GM23338 (cell line): Measurements from ENCODE around the gene NDUFS7. TPM values are rescaled to one million over a fixed set of nuclear protein-coding genes. Genes with fewer than 3 reads are reported as not detected.

Experiments
- ATAC-seq: fragments of 200-7000 bp; cut with Tn5 transposase; 3 replicates; pipeline ENCODE4 v1.9.1; 2020
- DNase-seq: peaks from one replicate; pipeline ENCODE4 v3.0.0-alpha.2; 2015; ENCODE audit warnings: low spot score
- H2AFZ ChIP-seq: fragments of 200-600 bp; sonication (generic); 2 replicates; pipeline ENCODE4 v1.8.0; 2016; ENCODE audit warnings: antibody characterized with exemption, mild to moderate bottlenecking, moderate library complexity
- H3F3A ChIP-seq: fragments of 200-600 bp; sonication (generic); replicated peaks from 2 replicates; pipeline ENCODE4 v1.8.0; 2017; ENCODE audit warnings: antibody characterized with exemption, mixed run types, low read depth
- H3K27ac ChIP-seq: fragments of 200-600 bp; sonication (generic); 2 replicates; pipeline ENCODE4 v1.6.1; 2016; ENCODE audit warnings: low read depth
- H3K27me3 ChIP-seq: fragments of 200-600 bp; sonication (generic); 2 replicates; pipeline ENCODE4 v1.8.0; 2016; ENCODE audit warnings: mild to moderate bottlenecking, mixed run types, moderate library complexity; ENCODE audit not compliant: insufficient read depth
- H3K36me3 ChIP-seq: fragments of 200-600 bp; sonication (generic); 2 replicates; pipeline ENCODE4 v1.8.0; 2016; ENCODE audit warnings: mild to moderate bottlenecking; ENCODE audit not compliant: insufficient read depth
- H3K4me1 ChIP-seq: fragments of 200-600 bp; sonication (generic); 2 replicates; pipeline ENCODE4 v1.8.0; 2016; ENCODE audit warnings: mild to moderate bottlenecking, moderate library complexity; ENCODE audit not compliant: insufficient read depth
- H3K4me2 ChIP-seq: fragments of 200-600 bp; sonication (generic); 2 replicates; pipeline ENCODE4 v1.7.1; 2017; ENCODE audit warnings: mixed run types
- H3K4me3 ChIP-seq: fragments of 200-600 bp; sonication (generic); 2 replicates; pipeline ENCODE4 v1.6.1; 2016; ENCODE audit warnings: mixed run types
- H3K79me2 ChIP-seq: fragments of 200-600 bp; sonication (generic); replicated peaks from 2 replicates; pipeline ENCODE4 v1.8.0; 2017; ENCODE audit warnings: mild to moderate bottlenecking; ENCODE audit not compliant: insufficient read depth
- H3K9me2 ChIP-seq: fragments of 200-600 bp; sonication (generic); 2 replicates; pipeline ENCODE4 v1.8.0; 2017; ENCODE audit not compliant: insufficient read depth
- H4K20me1 ChIP-seq: fragments of 200-600 bp; sonication (generic); replicated peaks from 2 replicates; pipeline ENCODE4 v1.8.0; 2017; ENCODE audit warnings: mild to moderate bottlenecking; ENCODE audit not compliant: insufficient read depth
- H3K27ac Mint-ChIP-seq: 2 replicates; pipeline ENCODE4 v1.8.0; 2020; ENCODE audit warnings: inconsistent platforms, mild to moderate bottlenecking, moderate library complexity, mixed read lengths
- H3K27me3 Mint-ChIP-seq: 3 replicates; pipeline ENCODE4 v1.8.0; 2022; ENCODE audit warnings: low read depth, mild to moderate bottlenecking, moderate library complexity, mixed read lengths, inconsistent platforms; ENCODE audit not compliant: insufficient read depth, poor library complexity
- H3K36me3 Mint-ChIP-seq: 3 replicates; pipeline ENCODE4 v1.8.0; 2021; ENCODE audit warnings: low read depth, mild to moderate bottlenecking, inconsistent platforms, moderate library complexity, mixed read lengths
- H3K4me1 Mint-ChIP-seq: 3 replicates; pipeline ENCODE4 v1.8.0; 2020; ENCODE audit warnings: mild to moderate bottlenecking, inconsistent platforms, mixed read lengths
- H3K4me3 Mint-ChIP-seq: 3 replicates; pipeline ENCODE4 v1.8.0; 2021; ENCODE audit warnings: moderate library complexity, mild to moderate bottlenecking, inconsistent platforms, mixed read lengths
- H3K9me3 Mint-ChIP-seq: 3 replicates; pipeline ENCODE4 v1.8.0; 2020; ENCODE audit warnings: moderate library complexity, mild to moderate bottlenecking, inconsistent platforms, mixed read lengths
- CREB1 ChIP-seq: fragments of 250-450 bp; sonication (Bioruptor Pico); IDR thresholded peaks from 2 replicates; pipeline ENCODE4 v1.5.0; 2020; ENCODE audit warnings: low read depth, mild to moderate bottlenecking, moderate library complexity
- ETS1 ChIP-seq: IDR thresholded peaks from 2 replicates; pipeline ENCODE4 v1.6.1; 2016; ENCODE audit warnings: antibody characterized with exemption
- EZH2 ChIP-seq: fragments of 200-600 bp; sonication (generic); IDR thresholded peaks from one replicate; pipeline ENCODE4 v1.8.0; 2017; ENCODE audit warnings: antibody characterized with exemption, mild to moderate bottlenecking, low read depth; ENCODE audit not compliant: unreplicated experiment
- EZH2phosphoT487 ChIP-seq: fragments of 200-600 bp; sonication (generic); IDR thresholded peaks from one replicate; pipeline ENCODE4 v1.8.1; 2018; ENCODE audit warnings: antibody characterized with exemption; ENCODE audit not compliant: unreplicated experiment
- JUNB ChIP-seq: IDR thresholded peaks from one replicate; pipeline ENCODE4 v1.6.1; 2016; ENCODE audit warnings: antibody characterized with exemption; ENCODE audit not compliant: unreplicated experiment
- NANOG ChIP-seq: IDR thresholded peaks from 2 replicates; pipeline ENCODE4 v1.6.1; 2016; ENCODE audit warnings: antibody characterized with exemption, borderline replicate concordance
- POLR2AphosphoS5 ChIP-seq: IDR thresholded peaks from 2 replicates; pipeline ENCODE4 v1.6.1; 2016; ENCODE audit warnings: antibody characterized with exemption, low read depth
- STAT1 ChIP-seq: IDR thresholded peaks from one replicate; pipeline ENCODE4 v1.6.1; 2016; ENCODE audit warnings: antibody characterized with exemption; ENCODE audit not compliant: unreplicated experiment
- ZNF114 ChIP-seq: fragments of 250-450 bp; sonication (Bioruptor Pico); IDR thresholded peaks from 2 replicates; pipeline ENCODE4 v1.5.0; 2020; ENCODE audit warnings: mild to moderate bottlenecking, moderate library complexity
- ZNF331 ChIP-seq: fragments of 250-450 bp; sonication (Bioruptor Pico); IDR thresholded peaks from 2 replicates; pipeline ENCODE4 v1.5.0; 2020; ENCODE audit warnings: low read depth, mild to moderate bottlenecking, moderate library complexity
- polyA plus RNA-seq: library from polyadenylated mRNA; unstranded; fragments of >200 nt; fragmentation: Nextera tagmentation; extraction: Ambion mirVana; gene quantifications from 2 replicates; pipeline ENCODE4 v1.2.1, GENCODE V29; 2016
- total RNA-seq: library from RNA; depleted of rRNA; stranded (reverse); fragments of >200 nt; shearing (Covaris generic); gene quantifications from 2 replicates; pipeline ENCODE4 v1.2.3, GENCODE V29; 2014
- TF ChIP-seq, protein P1 (sequence below): fragments of 250-450 bp; sonication (Bioruptor Pico); IDR thresholded peaks from 2 replicates; pipeline ENCODE4 v1.5.0; 2020; ENCODE audit warnings: mild to moderate bottlenecking, moderate library complexity
- TF ChIP-seq, protein P2 (sequence below), 2 experiments: fragments of 200-600 bp in 1 of 2; sonication (generic) in 1 of 2; conservative IDR thresholded peaks; 2 replicates each; pipeline versions ENCODE4 v1.5.1 to v1.6.1; 2016 to 2017; ENCODE audit warnings: antibody characterized with exemption in 2 of 2, low read depth in 2 of 2, mild to moderate bottlenecking in 2 of 2, moderate library complexity in 1 of 2
- TF ChIP-seq, protein P3 (sequence below): IDR thresholded peaks from one replicate; pipeline ENCODE4 v1.6.1; 2018; ENCODE audit warnings: antibody characterized with exemption; ENCODE audit not compliant: unreplicated experiment

NDUFS7 gene
- total and polyA plus RNA-seq, 2 experiments from 2014 or later = 132 to 203 TPM

DNA sequence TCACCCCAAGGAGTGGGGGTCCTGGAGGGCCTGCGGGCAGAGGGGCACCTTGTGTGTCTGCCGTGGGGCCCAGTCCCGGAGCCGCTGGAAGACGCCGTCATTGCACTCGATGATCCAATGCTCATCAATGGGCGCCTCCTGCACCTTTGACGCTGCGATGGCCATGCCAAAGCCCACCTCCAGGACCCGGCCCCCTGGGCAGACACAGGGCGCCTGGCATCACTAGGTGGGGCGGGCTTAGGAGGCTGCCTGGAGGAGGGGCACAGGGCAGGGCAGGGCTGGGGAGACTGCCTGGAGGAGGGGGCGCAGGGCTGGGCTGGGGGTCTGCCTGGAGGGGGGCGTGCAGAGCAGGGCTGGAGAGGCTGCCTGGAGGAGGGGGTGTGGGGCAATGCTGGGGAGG, 16.0 kb downstream of the NDUFS7 start:
- H3K36me3 ChIP-seq = no peaks in the 10 kb centered on the region
- no peak overlapping the region for H3K4me3 ChIP-seq
- H3K4me2 ChIP-seq = no peak overlapping the region
- ATAC-seq (no peak), DNase-seq (no peak)
- peaks cover 4% of the 10 kb centered on the region; the same call in 1 of the 2 replicates for H3F3A ChIP-seq
- no peak overlapping the region for H3K27ac ChIP-seq
- no peak overlapping the region for H3K27ac Mint-ChIP-seq
- no peaks in the 10 kb centered on the region for H3K9me3 Mint-ChIP-seq
- H3K4me3 Mint-ChIP-seq = no peak overlapping the region
- TF ChIP-seq ZNF114 (CRISPR knock-in tag) (no peak), CREB1 (CRISPR knock-in tag) (no peak), ETS1 (no peak), ZNF331 (CRISPR knock-in tag) (no peak), EZH2 (no peak), JUNB (no peak), EZH2phosphoT487 (no peak), POLR2AphosphoS5 (no peak), NANOG (no peak), STAT1 (no peak)
- TF ChIP-seq, protein P1, sequence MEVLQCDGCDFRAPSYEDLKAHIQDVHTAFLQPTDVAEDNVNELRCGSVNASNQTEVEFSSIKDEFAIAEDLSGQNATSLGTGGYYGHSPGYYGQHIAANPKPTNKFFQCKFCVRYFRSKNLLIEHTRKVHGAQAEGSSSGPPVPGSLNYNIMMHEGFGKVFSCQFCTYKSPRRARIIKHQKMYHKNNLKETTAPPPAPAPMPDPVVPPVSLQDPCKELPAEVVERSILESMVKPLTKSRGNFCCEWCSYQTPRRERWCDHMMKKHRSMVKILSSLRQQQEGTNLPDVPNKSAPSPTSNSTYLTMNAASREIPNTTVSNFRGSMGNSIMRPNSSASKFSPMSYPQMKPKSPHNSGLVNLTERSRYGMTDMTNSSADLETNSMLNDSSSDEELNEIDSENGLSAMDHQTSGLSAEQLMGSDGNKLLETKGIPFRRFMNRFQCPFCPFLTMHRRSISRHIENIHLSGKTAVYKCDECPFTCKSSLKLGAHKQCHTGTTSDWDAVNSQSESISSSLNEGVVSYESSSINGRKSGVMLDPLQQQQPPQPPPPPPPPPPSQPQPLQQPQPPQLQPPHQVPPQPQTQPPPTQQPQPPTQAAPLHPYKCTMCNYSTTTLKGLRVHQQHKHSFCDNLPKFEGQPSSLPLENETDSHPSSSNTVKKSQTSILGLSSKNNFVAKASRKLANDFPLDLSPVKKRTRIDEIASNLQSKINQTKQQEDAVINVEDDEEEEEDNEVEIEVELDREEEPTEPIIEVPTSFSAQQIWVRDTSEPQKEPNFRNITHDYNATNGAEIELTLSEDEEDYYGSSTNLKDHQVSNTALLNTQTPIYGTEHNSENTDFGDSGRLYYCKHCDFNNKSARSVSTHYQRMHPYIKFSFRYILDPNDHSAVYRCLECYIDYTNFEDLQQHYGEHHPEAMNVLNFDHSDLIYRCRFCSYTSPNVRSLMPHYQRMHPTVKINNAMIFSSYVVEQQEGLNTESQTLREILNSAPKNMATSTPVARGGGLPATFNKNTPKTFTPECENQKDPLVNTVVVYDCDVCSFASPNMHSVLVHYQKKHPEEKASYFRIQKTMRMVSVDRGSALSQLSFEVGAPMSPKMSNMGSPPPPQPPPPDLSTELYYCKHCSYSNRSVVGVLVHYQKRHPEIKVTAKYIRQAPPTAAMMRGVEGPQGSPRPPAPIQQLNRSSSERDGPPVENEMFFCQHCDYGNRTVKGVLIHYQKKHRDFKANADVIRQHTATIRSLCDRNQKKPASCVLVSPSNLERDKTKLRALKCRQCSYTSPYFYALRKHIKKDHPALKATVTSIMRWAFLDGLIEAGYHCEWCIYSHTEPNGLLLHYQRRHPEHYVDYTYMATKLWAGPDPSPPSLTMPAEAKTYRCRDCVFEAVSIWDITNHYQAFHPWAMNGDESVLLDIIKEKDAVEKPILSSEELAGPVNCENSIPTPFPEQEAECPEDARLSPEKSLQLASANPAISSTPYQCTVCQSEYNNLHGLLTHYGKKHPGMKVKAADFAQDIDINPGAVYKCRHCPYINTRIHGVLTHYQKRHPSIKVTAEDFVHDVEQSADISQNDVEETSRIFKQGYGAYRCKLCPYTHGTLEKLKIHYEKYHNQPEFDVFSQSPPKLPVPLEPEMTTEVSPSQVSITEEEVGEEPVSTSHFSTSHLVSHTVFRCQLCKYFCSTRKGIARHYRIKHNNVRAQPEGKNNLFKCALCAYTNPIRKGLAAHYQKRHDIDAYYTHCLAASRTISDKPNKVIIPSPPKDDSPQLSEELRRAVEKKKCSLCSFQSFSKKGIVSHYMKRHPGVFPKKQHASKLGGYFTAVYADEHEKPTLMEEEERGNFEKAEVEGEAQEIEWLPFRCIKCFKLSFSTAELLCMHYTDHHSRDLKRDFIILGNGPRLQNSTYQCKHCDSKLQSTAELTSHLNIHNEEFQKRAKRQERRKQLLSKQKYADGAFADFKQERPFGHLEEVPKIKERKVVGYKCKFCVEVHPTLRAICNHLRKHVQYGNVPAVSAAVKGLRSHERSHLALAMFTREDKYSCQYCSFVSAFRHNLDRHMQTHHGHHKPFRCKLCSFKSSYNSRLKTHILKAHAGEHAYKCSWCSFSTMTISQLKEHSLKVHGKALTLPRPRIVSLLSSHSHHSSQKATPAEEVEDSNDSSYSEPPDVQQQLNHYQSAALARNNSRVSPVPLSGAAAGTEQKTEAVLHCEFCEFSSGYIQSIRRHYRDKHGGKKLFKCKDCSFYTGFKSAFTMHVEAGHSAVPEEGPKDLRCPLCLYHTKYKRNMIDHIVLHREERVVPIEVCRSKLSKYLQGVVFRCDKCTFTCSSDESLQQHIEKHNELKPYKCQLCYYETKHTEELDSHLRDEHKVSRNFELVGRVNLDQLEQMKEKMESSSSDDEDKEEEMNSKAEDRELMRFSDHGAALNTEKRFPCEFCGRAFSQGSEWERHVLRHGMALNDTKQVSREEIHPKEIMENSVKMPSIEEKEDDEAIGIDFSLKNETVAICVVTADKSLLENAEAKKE (CRISPR knock-in tag) = no peak
- TF ChIP-seq, protein P2, sequence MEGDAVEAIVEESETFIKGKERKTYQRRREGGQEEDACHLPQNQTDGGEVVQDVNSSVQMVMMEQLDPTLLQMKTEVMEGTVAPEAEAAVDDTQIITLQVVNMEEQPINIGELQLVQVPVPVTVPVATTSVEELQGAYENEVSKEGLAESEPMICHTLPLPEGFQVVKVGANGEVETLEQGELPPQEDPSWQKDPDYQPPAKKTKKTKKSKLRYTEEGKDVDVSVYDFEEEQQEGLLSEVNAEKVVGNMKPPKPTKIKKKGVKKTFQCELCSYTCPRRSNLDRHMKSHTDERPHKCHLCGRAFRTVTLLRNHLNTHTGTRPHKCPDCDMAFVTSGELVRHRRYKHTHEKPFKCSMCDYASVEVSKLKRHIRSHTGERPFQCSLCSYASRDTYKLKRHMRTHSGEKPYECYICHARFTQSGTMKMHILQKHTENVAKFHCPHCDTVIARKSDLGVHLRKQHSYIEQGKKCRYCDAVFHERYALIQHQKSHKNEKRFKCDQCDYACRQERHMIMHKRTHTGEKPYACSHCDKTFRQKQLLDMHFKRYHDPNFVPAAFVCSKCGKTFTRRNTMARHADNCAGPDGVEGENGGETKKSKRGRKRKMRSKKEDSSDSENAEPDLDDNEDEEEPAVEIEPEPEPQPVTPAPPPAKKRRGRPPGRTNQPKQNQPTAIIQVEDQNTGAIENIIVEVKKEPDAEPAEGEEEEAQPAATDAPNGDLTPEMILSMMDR (conservative IDR thresholded peaks at IDR 0.05; ENCODE audit: low read depth in 2 of 2) = no peak
- TF ChIP-seq, protein P3, sequence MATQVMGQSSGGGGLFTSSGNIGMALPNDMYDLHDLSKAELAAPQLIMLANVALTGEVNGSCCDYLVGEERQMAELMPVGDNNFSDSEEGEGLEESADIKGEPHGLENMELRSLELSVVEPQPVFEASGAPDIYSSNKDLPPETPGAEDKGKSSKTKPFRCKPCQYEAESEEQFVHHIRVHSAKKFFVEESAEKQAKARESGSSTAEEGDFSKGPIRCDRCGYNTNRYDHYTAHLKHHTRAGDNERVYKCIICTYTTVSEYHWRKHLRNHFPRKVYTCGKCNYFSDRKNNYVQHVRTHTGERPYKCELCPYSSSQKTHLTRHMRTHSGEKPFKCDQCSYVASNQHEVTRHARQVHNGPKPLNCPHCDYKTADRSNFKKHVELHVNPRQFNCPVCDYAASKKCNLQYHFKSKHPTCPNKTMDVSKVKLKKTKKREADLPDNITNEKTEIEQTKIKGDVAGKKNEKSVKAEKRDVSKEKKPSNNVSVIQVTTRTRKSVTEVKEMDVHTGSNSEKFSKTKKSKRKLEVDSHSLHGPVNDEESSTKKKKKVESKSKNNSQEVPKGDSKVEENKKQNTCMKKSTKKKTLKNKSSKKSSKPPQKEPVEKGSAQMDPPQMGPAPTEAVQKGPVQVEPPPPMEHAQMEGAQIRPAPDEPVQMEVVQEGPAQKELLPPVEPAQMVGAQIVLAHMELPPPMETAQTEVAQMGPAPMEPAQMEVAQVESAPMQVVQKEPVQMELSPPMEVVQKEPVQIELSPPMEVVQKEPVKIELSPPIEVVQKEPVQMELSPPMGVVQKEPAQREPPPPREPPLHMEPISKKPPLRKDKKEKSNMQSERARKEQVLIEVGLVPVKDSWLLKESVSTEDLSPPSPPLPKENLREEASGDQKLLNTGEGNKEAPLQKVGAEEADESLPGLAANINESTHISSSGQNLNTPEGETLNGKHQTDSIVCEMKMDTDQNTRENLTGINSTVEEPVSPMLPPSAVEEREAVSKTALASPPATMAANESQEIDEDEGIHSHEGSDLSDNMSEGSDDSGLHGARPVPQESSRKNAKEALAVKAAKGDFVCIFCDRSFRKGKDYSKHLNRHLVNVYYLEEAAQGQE = no peak
- H3K27me3 Mint-ChIP-seq = peaks cover 8% of the 10 kb centered on the region
- no peaks in the 10 kb centered on the region for H3K79me2 ChIP-seq
- no peaks in the 10 kb centered on the region; the same call in 2 of the 3 replicates for H3K36me3 Mint-ChIP-seq
- H3K4me1 ChIP-seq = 0 out of 2 replicates have a peak, but pooled peaks cover 5% of the 10 kb centered on the region
- H2AFZ ChIP-seq = no peak overlapping the region
- no peaks in the 10 kb centered on the region for H3K9me2 ChIP-seq
- no peaks in the 10 kb centered on the region; the same call in 1 of the 2 replicates for H4K20me1 ChIP-seq
- H3K27me3 ChIP-seq = peaks cover 6% of the 10 kb centered on the region; the same call in 1 of the 2 replicates
- peaks cover 6% of the 10 kb centered on the region; the same call in 2 of the 3 replicates for H3K4me1 Mint-ChIP-seq
